ENCODE data around the gene ZYG11B. TPM values are rescaled to one million over a fixed set of nuclear protein-coding genes. Genes with fewer than 3 reads are reported as not detected.

ZYG11B gene
- total and polyA plus RNA-seq, 9 of the 15 experiments (the other 6 are each of a cell fraction or from before 2014, with no cell fraction given) = 4.9 to 22.2 (median 12.2) TPM

DNA sequence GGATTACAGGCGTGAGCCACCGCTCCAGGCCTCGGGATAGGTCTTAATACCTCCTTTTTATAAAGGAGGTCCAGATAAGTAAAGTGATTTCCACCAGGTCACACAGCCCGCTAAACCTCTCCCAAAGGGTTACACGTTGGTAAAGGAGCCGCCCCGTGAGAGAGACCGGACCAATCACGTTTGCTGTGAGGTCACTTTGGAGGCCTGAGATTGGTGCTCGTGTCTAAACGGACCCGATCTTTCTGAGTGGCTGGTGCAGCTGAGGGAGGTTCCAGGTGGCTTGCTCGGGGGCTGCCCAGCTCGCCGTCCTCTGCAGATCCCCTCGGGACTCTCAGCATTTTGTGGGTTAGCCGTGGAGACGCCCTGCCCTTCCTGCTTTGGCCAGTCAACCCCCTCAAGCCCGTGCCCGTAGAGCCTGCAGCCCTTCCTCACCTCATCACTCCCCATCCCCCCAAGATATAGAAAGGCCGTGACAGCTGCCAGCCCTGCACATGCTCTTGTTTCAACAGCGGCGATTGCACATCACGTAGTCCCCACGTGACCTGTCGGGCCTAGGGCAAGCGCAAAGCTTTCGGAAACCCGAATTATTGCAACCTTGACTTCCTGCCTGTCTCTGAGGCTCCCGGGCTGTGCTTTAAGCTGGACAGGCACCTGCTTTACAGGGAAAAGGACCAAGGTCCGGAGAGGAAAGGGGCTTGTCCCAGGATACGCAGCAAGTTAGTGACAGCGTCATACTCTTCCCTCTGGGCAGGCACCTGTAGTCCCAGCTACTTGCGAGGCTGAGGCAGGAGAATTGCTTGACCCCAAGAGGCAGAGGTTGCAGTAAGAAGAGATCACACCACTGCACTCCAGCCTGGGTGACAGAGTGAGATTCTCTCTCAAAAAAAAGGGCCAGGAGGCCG is 23.1 kb upstream of the ZYG11B start (continued):
- peak; percentile 63; the same call in 1 of the 2 replicates for TF ChIP-seq GABPB1 (CRISPR knock-in tag; IDR thresholded peaks at IDR 0.05)
- no peak for TF ChIP-seq BACH1 (tag; IDR thresholded peaks at IDR 0.05)
- peak; percentile 79 for TF ChIP-seq SP1 (CRISPR knock-in tag; IDR thresholded peaks at IDR 0.05)
- TF ChIP-seq U2AF1 (optimal IDR thresholded peaks at IDR 0.05; ENCODE audit: low read depth, low read length) = no peak
- no peak for TF ChIP-seq RBM22 (IDR thresholded peaks at IDR 0.05; ENCODE audit: low read depth, low read length, poor library complexity, severe bottlenecking)
- TF ChIP-seq MIER1 (IDR thresholded peaks at IDR 0.05; ENCODE audit: low read depth) = no peak
- peak; percentile 25 to 52; a peak in 1 of 4 replicates for TF ChIP-seq TEAD1 (CRISPR knock-in tag; IDR thresholded peaks at IDR 0.05)
- no peak for TF ChIP-seq ZNF707 (CRISPR knock-in tag; conservative IDR thresholded peaks at IDR 0.05)
- TF ChIP-seq TOE1 (IDR thresholded peaks at IDR 0.05; ENCODE audit: borderline replicate concordance) = peak; percentile 95
- TF ChIP-seq TOE1 (CRISPR knock-in tag; IDR thresholded peaks at IDR 0.05; ENCODE audit: borderline replicate concordance, low read depth) = peak; percentile 88; the same call in 1 of the 2 replicates
- peak; percentile 96 for TF ChIP-seq EP400 (IDR thresholded peaks at IDR 0.05)
- TF ChIP-seq SOX6 (IDR thresholded peaks at IDR 0.05) = peak; percentile 24; the same call in 1 of the 2 replicates
- no peak for TF ChIP-seq ZNF146 (CRISPR knock-in tag; IDR thresholded peaks at IDR 0.05; ENCODE audit: unreplicated experiment)
- TF ChIP-seq, protein P1, sequence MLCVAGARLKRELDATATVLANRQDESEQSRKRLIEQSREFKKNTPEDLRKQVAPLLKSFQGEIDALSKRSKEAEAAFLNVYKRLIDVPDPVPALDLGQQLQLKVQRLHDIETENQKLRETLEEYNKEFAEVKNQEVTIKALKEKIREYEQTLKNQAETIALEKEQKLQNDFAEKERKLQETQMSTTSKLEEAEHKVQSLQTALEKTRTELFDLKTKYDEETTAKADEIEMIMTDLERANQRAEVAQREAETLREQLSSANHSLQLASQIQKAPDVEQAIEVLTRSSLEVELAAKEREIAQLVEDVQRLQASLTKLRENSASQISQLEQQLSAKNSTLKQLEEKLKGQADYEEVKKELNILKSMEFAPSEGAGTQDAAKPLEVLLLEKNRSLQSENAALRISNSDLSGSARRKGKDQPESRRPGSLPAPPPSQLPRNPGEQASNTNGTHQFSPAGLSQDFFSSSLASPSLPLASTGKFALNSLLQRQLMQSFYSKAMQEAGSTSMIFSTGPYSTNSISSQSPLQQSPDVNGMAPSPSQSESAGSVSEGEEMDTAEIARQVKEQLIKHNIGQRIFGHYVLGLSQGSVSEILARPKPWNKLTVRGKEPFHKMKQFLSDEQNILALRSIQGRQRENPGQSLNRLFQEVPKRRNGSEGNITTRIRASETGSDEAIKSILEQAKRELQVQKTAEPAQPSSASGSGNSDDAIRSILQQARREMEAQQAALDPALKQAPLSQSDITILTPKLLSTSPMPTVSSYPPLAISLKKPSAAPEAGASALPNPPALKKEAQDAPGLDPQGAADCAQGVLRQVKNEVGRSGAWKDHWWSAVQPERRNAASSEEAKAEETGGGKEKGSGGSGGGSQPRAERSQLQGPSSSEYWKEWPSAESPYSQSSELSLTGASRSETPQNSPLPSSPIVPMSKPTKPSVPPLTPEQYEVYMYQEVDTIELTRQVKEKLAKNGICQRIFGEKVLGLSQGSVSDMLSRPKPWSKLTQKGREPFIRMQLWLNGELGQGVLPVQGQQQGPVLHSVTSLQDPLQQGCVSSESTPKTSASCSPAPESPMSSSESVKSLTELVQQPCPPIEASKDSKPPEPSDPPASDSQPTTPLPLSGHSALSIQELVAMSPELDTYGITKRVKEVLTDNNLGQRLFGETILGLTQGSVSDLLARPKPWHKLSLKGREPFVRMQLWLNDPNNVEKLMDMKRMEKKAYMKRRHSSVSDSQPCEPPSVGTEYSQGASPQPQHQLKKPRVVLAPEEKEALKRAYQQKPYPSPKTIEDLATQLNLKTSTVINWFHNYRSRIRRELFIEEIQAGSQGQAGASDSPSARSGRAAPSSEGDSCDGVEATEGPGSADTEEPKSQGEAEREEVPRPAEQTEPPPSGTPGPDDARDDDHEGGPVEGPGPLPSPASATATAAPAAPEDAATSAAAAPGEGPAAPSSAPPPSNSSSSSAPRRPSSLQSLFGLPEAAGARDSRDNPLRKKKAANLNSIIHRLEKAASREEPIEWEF (CRISPR knock-in tag; IDR thresholded peaks at IDR 0.05) = 0 out of 2 replicates have a peak, but pooled peaks have one; percentile 35
- TF ChIP-seq, protein P2, sequence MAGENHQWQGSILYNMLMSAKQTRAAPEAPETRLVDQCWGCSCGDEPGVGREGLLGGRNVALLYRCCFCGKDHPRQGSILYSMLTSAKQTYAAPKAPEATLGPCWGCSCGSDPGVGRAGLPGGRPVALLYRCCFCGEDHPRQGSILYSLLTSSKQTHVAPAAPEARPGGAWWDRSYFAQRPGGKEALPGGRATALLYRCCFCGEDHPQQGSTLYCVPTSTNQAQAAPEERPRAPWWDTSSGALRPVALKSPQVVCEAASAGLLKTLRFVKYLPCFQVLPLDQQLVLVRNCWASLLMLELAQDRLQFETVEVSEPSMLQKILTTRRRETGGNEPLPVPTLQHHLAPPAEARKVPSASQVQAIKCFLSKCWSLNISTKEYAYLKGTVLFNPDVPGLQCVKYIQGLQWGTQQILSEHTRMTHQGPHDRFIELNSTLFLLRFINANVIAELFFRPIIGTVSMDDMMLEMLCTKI (IDR thresholded peaks at IDR 0.05; ENCODE audit: partially characterized antibody) = no peak
- TF ChIP-seq ZNF551 (CRISPR knock-in tag; IDR thresholded peaks at IDR 0.05) = no peak
- peak; percentile 81 for TF ChIP-seq ZNF12 (CRISPR knock-in tag; IDR thresholded peaks at IDR 0.05)
- TF ChIP-seq HDAC1 (IDR thresholded peaks at IDR 0.05) = peak in 1 of 2 experiments; percentile 95; a peak in 2 of 4 replicates
- peak in 1 of 2 experiments; percentile 65; a peak in 1 of 3 replicates for TF ChIP-seq CBX3 (IDR thresholded peaks at IDR 0.05; ENCODE audit: borderline replicate concordance in 1 of 2, low read length in 2 of 2)
- TF ChIP-seq ZNF124 (CRISPR knock-in tag; IDR thresholded peaks at IDR 0.05) = no peak
- TF ChIP-seq CHCHD3 (CRISPR knock-in tag; IDR thresholded peaks at IDR 0.05) = no peak

All from K562 (cell line).